ENCODE results near the gene ZNF888.
"Not testable (repeated sequence)": the region's sequence is repeated elsewhere in the genome, so short reads cannot be mapped to it uniquely, and the experiment has no call there.

ZNF888 gene

DNA sequence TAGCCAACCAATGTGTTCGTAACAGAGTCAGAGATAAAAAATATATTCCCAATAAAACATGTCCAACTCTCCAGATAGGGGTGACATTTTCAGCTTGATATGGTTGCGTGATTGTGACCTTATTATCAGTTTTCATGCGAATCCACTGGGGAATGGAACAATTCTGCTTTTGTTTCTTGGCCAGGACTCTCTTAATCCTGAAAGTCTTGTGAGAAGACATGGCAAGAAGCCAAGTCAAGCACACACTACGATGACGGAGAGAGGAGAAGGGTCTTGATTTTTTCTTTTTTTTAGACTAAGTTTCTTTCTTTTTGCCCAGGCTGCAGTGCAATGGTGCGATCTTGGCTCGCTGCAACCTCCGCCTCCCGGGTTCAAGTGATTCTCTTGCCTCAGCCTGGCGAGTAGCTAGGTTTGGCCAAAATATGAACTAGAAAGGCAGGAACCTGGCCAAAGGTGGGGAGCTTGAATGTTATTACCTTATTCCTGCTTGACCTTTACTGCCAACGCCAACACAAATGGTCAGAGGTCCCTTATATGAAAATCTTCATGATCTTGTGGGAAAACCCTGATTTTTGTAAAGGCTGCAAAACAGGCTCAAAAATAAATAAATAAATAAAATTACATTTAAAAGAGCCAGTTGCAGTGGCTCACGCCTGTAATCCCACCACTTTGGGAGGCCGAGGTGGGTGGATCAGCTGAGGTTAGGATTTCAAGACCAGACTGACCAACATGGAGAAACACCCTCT is 25.0 kb upstream of the ZNF888 start:
- Histone ChIP-seq H3K4me1 (ENCODE audit: insufficient read depth, poor library complexity, severe bottlenecking) (peaks cover 26% of the 10 kb centered on the region), H3K27me3 (ENCODE audit: insufficient read depth, poor library complexity, severe bottlenecking) (no peaks in the 10 kb centered on the region), H3K27ac (ENCODE audit: poor library complexity, severe bottlenecking) (no peak overlapping the region), H3K4me3 (ENCODE audit: severe bottlenecking) (no peak overlapping the region), H3K36me3 (ENCODE audit: low read depth) (peaks cover 27% of the 10 kb centered on the region), H3K9me3 (ENCODE audit: severe bottlenecking) (peaks cover 21% of the 10 kb centered on the region)
- DNase-seq (ENCODE audit: low spot score) = no peak
- TF ChIP-seq, protein P1, sequence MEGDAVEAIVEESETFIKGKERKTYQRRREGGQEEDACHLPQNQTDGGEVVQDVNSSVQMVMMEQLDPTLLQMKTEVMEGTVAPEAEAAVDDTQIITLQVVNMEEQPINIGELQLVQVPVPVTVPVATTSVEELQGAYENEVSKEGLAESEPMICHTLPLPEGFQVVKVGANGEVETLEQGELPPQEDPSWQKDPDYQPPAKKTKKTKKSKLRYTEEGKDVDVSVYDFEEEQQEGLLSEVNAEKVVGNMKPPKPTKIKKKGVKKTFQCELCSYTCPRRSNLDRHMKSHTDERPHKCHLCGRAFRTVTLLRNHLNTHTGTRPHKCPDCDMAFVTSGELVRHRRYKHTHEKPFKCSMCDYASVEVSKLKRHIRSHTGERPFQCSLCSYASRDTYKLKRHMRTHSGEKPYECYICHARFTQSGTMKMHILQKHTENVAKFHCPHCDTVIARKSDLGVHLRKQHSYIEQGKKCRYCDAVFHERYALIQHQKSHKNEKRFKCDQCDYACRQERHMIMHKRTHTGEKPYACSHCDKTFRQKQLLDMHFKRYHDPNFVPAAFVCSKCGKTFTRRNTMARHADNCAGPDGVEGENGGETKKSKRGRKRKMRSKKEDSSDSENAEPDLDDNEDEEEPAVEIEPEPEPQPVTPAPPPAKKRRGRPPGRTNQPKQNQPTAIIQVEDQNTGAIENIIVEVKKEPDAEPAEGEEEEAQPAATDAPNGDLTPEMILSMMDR (IDR thresholded peaks at IDR 0.05; ENCODE audit: poor library complexity, severe bottlenecking) = no peak
- no peak for ATAC-seq (ENCODE audit: low read depth)

DNA sequence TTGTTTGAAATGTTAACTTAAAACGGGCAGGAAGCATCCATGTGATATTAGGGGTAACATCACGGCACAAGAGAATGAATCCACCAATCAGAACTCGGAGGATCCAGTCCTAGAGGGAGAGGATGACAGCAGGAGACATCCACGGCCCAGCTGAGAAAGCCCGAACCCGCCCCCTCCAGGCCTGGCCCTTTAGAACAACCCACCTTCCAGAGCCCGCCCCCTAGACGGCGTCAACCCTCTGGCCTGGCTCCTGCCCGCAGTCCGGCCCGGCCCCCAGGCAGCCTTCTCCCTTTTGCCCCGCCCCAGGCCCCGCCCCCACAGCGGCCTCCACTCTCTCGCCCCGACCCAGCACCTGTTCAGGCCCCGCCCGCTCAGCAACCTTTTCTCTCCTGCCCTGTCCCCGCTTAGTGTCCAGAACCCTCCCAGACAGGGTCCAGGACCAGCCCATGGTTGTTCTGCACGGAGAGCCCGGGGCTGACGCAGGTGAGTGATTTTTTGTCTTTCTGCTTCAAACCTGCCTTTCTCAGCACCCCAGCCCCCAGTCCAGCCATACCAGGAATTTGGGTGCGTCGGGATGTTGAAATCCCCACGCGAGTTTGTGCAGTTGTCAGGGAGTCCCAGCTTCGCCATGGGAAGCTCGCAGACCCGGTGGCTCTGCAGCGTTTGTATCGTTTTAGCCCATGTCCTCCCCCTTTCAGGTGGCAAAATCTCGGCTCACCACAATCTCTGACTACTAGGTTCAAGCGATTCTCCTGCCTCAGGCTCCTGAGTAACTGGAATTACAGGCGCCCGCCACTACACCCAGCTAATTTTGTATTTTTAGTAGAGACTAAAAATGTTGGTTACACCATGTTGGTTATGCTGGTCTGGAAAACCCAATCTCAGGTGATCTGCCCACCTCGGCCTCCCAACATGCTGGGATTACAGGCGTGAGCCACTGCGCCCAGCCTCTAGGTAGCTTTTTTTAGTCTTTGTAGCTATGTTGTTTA is 23.4 kb upstream of the ZNF888 start:
- DNase-seq (ENCODE audit: low spot score) = no peak
- ATAC-seq (ENCODE audit: low read depth) = no peak
- H3K4me3 ChIP-seq (ENCODE audit: severe bottlenecking) = no peak overlapping the region
- H3K27ac ChIP-seq (ENCODE audit: poor library complexity, severe bottlenecking) = no peak overlapping the region
- peaks cover 21% of the 10 kb centered on the region for H3K9me3 ChIP-seq (ENCODE audit: severe bottlenecking)
- TF ChIP-seq, protein P1 (IDR thresholded peaks at IDR 0.05; ENCODE audit: poor library complexity, severe bottlenecking) = no peak
- H3K27me3 ChIP-seq (ENCODE audit: insufficient read depth, poor library complexity, severe bottlenecking) = no peaks in the 10 kb centered on the region
- H3K36me3 ChIP-seq (ENCODE audit: low read depth) = peaks cover 13% of the 10 kb centered on the region
- H3K4me1 ChIP-seq (ENCODE audit: insufficient read depth, poor library complexity, severe bottlenecking) = peaks cover 26% of the 10 kb centered on the region

DNA sequence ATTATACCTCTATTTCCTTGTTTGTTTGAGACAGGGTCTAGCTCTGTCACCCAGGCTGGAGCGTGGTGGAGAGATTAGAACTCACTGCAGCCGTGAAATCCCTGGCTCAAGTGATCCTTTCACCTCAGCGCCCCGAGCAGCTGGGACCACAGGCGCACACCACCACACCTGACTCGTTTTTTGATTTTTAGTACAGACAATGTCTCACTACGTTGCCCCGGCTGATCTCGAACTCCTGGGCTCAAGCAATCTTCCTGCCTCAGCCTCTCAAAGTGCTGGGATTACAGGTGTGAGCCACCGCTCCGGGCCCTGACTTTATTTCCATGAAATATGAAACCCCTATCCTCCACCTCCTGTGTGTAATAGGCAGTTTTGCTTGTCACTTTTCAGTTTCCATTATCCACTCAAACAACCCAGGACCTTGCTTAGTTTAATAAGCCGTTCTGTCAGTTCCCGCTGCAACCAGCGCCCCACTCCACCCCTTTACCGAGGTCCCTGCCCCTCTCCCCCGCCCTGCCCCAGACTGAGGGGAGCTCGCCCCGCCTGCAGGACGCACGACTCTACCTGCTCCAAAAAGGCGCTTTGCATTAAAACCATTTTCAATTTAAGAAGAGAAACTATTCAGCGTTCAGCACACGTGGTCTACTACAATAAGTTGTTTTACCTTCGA is 22.6 kb upstream of the ZNF888 start:
- H3K9me3 ChIP-seq (ENCODE audit: severe bottlenecking) = peaks cover 18% of the 10 kb centered on the region
- no peak overlapping the region for H3K4me3 ChIP-seq (ENCODE audit: severe bottlenecking)
- DNase-seq (ENCODE audit: low spot score) = no peak
- ATAC-seq (ENCODE audit: low read depth) = no peak
- H3K27me3 ChIP-seq (ENCODE audit: insufficient read depth, poor library complexity, severe bottlenecking) = no peaks in the 10 kb centered on the region
- H3K4me1 ChIP-seq (ENCODE audit: insufficient read depth, poor library complexity, severe bottlenecking) = peaks cover 26% of the 10 kb centered on the region
- H3K36me3 ChIP-seq (ENCODE audit: low read depth) = peaks cover 5% of the 10 kb centered on the region
- H3K27ac ChIP-seq (ENCODE audit: poor library complexity, severe bottlenecking) = peak overlapping the region; percentile 75
- TF ChIP-seq, protein P1 (IDR thresholded peaks at IDR 0.05; ENCODE audit: poor library complexity, severe bottlenecking) = no peak

DNA sequence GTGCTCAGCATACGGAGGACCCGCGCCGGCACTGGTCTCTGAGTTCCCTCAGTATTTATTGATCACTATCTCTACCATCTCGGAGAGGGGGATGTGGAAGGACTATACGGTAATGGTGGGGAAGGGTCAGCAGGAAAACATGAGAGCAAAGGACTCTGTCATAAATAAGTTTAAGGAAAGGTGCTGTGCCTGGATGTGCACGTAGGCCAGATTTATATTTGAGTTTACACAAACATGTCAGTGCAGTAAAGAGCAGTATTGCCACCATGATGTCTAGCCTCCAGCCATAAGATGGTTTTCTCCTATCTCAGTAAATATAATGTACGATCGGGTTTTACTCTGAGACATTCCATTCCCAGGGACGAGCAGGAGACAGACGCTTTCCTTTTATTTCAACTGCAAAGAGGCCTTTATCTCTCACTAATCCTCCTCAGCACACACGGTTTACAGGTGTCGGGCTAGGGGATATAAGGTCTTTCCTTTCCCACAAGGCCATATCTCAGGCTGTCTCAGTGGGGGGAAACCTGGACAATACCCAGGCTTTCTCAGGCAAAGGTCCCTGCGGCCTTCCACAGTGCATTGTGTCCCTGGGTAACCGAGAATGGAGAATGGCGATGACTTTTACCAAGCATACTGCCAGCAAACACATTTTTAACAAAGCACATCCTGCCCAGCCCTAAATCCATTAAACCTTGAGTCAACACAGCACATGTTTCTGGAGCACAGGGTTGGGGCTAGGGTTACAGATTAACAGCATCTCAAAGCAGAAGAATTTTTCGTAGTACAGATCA is 21.7 kb upstream of the ZNF888 start:
- H3K4me3 ChIP-seq (ENCODE audit: severe bottlenecking); ATAC-seq (ENCODE audit: low read depth); DNase-seq (ENCODE audit: low spot score); H3K27me3 ChIP-seq (ENCODE audit: insufficient read depth, poor library complexity, severe bottlenecking); H3K36me3 ChIP-seq (ENCODE audit: low read depth): not testable (repeated sequence)
- H3K27ac ChIP-seq (ENCODE audit: poor library complexity, severe bottlenecking) = peak overlapping the region; percentile 75
- peaks cover 26% of the 10 kb centered on the region for H3K4me1 ChIP-seq (ENCODE audit: insufficient read depth, poor library complexity, severe bottlenecking)
- peaks cover 17% of the 10 kb centered on the region for H3K9me3 ChIP-seq (ENCODE audit: severe bottlenecking)

Data from RWPE2 (cell line).